Activated CD8-positive, alpha-beta memory T cell treated with anti-CD3 and anti-CD28 coated beads for 24 hours (primary cell): ENCODE results near the gene CYP1A2.

ENCODE experiments used
- DNase-seq: peaks from one replicate; pipeline ENCODE4 v3.0.0-alpha.2; 2020

CYP1A2 gene

GRCh38 chr15:74790080-74790916 is 41.7 kb downstream of the CYP1A2 start:
- no peak for DNase-seq

DNA sequence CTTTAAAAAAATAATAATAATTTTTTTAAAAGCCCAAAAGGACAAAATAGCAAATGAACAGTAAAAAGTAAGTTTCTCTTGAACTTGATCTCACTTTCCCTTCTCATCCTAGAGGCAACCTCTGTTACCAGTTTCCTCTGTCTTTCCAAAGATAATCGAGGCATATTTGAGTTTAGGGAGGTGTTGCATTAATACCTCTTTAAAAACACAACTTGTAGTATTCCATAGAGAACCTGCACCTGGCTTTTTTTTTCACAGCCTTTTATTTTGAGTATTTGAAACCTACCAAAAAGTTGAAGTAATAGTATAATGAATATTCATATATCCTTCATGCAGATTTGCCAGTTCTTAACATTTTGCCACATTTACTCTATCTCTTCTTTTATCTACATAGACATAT is 42.4 kb downstream of the CYP1A2 start:
- DNase-seq: no peak

GRCh38 chr15:74791667-74792066 is 43.0 kb downstream of the CYP1A2 start:
- no peak for DNase-seq

- DNase-seq: no peak
Measured at GRCh38 chr15:74792227-74793016, 43.8 kb downstream of the CYP1A2 start.

DNA sequence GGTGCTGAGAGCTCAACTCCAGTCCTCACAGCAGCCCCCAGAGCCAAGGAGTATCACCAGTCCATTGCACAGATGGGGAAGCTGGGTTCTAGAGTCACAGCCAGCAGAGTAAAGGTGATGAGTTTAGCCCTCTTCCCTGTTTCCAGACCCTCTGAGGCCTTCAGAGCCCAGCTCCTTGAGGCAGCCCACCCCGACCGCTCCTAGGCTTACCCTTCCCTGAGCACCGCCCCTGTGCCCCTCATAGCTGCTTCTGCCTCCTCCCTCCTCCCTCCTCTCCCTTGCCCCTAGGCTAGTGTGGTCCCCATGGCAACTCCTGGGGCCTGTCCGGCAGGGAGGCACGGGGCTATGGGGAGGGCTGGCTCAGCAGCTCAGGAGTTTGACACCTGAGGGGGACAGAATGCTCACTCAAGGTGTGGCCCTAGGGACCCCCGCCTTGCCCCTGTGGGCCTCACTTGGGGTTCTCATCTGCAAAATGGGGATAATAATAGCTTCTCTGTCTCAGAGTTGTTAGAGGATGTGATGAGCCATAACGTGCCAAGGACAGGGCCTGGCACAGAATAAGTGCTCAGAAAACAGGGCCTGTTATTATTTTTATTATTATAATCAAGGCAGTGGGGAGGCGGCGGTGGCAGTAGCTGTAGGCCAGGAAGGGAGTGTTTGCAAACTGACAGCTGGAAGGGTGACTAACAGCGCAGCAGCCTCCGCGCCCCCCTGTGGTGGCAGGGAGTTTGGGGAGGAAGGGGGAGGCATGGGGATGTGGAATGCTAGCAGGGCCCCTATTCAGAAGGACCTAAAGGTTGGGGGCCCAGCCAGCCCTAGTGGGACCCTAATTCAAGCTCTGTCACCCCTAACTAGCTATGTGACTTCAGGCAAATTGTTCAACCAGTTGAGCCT is 44.7 kb downstream of the CYP1A2 start:
- peak; percentile 85 for DNase-seq

DNA sequence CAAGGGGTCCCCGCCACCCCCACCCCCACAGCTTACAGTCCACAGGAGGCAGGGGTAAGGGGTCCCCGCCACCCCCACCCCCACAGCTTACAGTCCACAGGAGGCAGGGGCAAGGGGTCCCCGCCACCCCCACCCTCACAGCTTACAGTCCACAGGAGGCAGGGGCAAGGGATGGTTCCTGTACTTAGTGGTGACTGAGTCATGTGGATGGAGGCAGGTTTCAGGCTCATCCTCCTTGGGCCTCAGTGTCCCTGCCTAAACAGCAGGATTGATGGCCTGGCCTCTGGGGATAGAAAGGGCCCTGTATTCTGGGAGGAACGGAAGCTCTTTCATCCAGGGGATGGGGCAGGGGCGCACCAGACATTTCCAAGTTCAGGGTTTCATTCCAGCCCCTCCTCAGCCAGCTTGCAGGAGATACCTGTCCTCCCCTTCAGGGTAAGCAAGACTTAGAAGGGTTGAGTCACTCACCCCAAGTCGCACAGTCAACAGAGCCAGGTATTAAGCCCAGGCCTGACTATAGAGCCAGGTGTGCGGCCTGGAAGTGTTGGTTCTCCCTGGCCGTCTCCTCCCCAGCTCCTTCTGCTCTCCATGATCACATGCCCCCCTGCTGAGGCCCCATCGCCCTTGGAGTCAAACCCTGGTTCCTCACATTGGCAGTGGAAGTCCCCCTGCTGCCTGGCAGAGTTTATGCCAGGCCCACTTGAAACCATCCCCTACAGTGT is 45.8 kb downstream of the CYP1A2 start:
- no peak for DNase-seq

GRCh38 chr15:74794970-74795349 is 46.3 kb downstream of the CYP1A2 start:
- DNase-seq: no peak

DNA sequence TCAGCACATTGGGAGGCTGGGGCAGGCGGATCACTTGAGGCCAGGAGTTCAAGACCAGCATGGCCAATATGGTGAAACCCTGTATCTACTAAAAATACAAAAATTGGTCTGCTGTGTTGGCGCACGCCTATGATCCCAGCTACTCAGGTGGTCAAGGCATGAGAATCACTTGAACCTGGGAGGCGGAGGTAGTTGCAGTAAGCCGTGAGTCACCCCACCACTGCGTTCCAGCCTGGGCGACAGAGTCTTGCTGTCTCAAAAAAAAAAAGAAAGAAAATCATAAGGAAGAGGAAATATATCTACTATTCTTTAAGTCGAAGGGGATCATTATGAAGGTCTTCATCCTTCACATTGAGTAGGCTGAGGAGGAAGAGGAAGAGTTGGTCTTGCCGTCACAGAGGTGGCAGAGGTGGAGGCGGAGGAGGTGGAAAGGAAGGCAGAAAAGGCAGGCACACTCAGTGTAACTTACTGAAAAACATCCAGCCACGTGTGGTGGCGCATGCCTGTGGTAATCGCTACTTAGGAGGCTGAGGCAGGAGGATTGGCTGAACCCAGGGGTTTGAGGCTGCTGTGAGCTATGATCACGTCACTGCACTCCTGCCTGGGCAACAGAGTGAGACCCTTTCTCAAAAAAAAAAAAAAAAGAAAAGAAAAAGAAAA is 47.5 kb downstream of the CYP1A2 start:
- DNase-seq: peak; percentile 76

DNA sequence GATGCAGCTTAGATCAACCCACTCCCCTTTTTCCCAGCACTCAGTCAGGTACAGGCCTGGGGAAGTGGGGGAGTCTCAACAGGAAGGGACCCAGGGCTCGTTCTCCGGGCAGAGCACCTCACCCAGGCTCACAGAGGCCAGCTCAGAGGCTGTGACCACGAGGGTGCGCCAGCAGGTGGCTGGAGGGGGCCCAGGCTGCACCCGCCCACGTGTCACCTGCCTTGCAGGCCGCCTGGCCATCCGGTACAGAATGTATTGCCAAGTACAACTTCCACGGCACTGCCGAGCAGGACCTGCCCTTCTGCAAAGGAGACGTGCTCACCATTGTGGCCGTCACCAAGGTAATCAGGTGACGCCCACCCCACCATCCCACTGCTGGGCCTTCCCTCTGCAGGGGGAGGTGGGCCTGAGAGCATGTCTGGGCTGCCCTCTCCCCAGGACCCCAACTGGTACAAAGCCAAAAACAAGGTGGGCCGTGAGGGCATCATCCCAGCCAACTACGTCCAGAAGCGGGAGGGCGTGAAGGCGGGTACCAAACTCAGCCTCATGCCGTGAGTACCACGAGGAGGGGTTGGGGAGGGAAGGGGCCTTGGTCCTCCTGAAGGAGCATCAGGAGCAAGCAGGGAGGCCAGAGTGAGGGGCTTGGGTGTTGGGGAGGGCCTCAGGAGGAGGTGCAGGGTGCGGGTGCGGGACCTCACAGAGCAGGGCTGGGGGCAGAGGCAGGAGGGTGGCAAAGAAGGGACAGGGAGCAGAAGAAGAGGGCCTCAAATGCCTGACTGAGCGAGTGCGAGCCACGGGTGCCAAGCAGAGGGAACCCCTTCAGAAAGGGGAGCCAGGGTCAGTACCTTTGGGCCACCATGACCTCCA is 50.0 kb downstream of the CYP1A2 start:
- DNase-seq: no peak

- DNase-seq: no peak
Measured at GRCh38 chr15:74799255-74799855, 50.7 kb downstream of the CYP1A2 start.

- peak; percentile 95 for DNase-seq
Measured at GRCh38 chr15:74799856-74800558, 51.4 kb downstream of the CYP1A2 start.

DNA sequence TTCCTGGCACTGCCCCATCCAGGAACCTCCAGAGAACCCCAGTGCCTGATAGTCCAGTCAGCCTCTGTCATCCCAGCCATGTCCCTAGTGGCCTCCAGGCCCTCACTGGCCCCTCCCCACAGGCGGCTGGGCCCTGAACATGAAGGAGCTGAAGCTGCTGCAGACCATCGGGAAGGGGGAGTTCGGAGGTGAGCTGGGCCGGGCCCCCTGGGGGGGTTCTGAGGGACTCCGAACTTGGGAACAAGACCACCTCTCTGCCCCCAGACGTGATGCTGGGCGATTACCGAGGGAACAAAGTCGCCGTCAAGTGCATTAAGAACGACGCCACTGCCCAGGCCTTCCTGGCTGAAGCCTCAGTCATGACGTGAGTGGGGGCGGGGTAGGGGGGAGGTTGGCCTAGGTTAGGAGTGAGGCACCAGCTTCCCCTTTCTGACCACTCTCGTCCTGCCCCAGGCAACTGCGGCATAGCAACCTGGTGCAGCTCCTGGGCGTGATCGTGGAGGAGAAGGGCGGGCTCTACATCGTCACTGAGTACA is 52.0 kb downstream of the CYP1A2 start:
- no peak for DNase-seq

DNA sequence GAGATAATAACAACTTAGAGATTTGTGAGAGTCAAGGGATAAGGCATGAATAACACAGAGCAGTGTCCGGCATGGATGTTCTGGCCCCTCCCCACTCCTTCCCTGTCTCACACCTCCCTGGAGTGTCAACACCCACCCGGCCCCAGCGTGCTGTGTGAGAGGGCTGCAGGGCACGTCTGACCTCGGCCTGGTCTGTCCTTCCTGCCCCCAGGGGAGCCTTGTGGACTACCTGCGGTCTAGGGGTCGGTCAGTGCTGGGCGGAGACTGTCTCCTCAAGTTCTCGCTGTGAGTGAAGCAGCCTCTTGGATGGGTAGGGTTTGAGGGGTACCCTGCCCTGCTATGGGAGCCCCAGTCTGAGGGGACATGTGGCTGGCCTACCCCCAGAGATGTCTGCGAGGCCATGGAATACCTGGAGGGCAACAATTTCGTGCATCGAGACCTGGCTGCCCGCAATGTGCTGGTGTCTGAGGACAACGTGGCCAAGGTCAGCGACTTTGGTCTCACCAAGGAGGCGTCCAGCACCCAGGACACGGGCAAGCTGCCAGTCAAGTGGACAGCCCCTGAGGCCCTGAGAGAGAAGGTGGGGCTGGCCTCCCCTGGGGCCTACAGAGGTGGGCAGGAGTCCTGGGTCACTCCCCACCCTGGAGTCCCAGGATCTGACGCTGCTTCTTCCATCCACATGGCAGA is 52.8 kb downstream of the CYP1A2 start:
- no peak for DNase-seq

- DNase-seq: no peak
Measured at GRCh38 chr15:74802290-74802689, 53.6 kb downstream of the CYP1A2 start.

GRCh38 chr15:74802862-74803447 is 54.3 kb downstream of the CYP1A2 start:
- no peak for DNase-seq

DNA sequence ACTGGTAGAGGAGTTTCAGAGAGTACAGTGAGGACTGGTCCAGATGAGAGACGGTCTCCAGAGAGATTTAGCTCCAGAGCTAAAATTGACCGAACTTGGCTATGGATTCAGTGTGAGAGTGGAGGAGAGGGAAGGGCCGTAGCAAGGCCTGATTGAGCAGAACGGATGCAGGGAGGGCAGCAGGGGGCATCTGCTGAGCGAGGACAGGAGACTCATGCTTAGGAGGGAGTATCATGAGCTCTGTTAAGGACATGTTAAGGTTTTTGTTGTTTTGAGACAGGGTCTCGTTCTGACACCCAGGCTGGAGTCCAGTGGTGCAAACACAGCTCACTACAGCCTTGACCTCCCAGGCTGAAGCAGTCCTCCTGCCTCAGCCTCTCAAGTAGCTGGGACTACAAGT is 56.3 kb downstream of the CYP1A2 start:
- no peak for DNase-seq
